ENCODE results near the gene NCKAP5.

DNA sequence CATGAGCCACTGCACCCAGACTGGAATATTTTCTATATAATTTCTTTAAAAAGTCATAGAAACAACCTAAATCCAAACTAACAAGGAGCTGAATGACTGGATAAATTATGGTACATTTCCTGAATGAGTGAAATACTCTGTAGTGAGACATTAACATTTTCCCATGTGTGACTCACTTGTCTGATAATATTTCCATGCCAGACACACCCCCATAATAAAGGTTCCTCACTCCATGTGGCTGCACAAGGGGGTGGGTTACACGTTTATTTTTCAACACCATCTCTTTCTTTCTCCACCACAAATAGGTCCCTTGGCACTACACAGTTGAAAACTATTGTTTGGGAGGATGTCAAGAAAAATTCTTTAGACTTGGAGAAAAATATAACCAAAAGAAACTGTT lies 632.0 kb downstream of the NCKAP5 start:
- TF ChIP-seq, protein P1, sequence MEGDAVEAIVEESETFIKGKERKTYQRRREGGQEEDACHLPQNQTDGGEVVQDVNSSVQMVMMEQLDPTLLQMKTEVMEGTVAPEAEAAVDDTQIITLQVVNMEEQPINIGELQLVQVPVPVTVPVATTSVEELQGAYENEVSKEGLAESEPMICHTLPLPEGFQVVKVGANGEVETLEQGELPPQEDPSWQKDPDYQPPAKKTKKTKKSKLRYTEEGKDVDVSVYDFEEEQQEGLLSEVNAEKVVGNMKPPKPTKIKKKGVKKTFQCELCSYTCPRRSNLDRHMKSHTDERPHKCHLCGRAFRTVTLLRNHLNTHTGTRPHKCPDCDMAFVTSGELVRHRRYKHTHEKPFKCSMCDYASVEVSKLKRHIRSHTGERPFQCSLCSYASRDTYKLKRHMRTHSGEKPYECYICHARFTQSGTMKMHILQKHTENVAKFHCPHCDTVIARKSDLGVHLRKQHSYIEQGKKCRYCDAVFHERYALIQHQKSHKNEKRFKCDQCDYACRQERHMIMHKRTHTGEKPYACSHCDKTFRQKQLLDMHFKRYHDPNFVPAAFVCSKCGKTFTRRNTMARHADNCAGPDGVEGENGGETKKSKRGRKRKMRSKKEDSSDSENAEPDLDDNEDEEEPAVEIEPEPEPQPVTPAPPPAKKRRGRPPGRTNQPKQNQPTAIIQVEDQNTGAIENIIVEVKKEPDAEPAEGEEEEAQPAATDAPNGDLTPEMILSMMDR (conservative IDR thresholded peaks at IDR 0.05): no peak
- TF ChIP-seq EZH2 (IDR thresholded peaks at IDR 0.05; ENCODE audit: low read depth): no peak
